MM.1S (cell line): Measurements from ENCODE around the gene DNAAF3.
A peak's percentile ranks its signal among the peaks of the same experiment; 100 is the strongest.

ENCODE experiments used
- DNase-seq: peaks from one replicate; pipeline ENCODE4 v3.0.0-alpha.2; 2015
- H2AFZ ChIP-seq: fragments of 300-600 bp; sonication (generic); 2 replicates; pipeline ENCODE4 v1.6.0; 2016; ENCODE audit warnings: antibody characterized with exemption, low read length
- H3F3A ChIP-seq: fragments of 300-600 bp; sonication (generic); 2 replicates; pipeline ENCODE4 v1.6.1; 2016; ENCODE audit warnings: mild to moderate bottlenecking, antibody characterized with exemption, low read length, moderate library complexity, mixed read lengths; ENCODE audit not compliant: insufficient read depth
- H3K27ac ChIP-seq: fragments of 300-600 bp; sonication (generic); 2 replicates; pipeline ENCODE4 v1.5.1; 2016; ENCODE audit warnings: mild to moderate bottlenecking, low read length
- H3K27me3 ChIP-seq: fragments of 300-600 bp; sonication (generic); replicated peaks from 2 replicates; pipeline ENCODE4 v1.6.0; 2016; ENCODE audit warnings: low read length; ENCODE audit not compliant: insufficient read depth
- H3K36me3 ChIP-seq: fragments of 300-600 bp; sonication (generic); replicated peaks from 2 replicates; pipeline ENCODE4 v1.6.1; 2016; ENCODE audit warnings: mild to moderate bottlenecking, low read length, mixed read lengths; ENCODE audit not compliant: insufficient read depth
- H3K4me1 ChIP-seq: fragments of 300-600 bp; sonication (generic); 2 replicates; pipeline ENCODE4 v1.6.1; 2016; ENCODE audit warnings: low read length, mixed read lengths
- H3K4me2 ChIP-seq: fragments of 300-600 bp; sonication (generic); 2 replicates; pipeline ENCODE4 v1.6.0; 2016; ENCODE audit warnings: low read depth, low read length
- H3K4me3 ChIP-seq: fragments of 300-600 bp; sonication (generic); 2 replicates; pipeline ENCODE4 v1.5.1; 2016; ENCODE audit warnings: low read length, mixed read lengths
- H3K79me2 ChIP-seq: fragments of 300-600 bp; sonication (generic); 2 replicates; pipeline ENCODE4 v1.6.1; 2016; ENCODE audit warnings: mixed run types, low read length, mixed read lengths
- H3K9ac ChIP-seq: fragments of 300-600 bp; sonication (generic); 2 replicates; pipeline ENCODE4 v1.6.1; 2016; ENCODE audit warnings: low read length, mixed read lengths
- H3K9me2 ChIP-seq: fragments of 300-600 bp; sonication (generic); replicated peaks from 2 replicates; pipeline ENCODE4 v1.6.1; 2016; ENCODE audit warnings: mild to moderate bottlenecking, low read length, mixed read lengths; ENCODE audit not compliant: insufficient read depth
- H3K9me3 ChIP-seq: fragments of 300-600 bp; sonication (generic); replicated peaks from 2 replicates; pipeline ENCODE4 v1.6.1; 2016; ENCODE audit warnings: mild to moderate bottlenecking, low read length, mixed read lengths; ENCODE audit not compliant: insufficient read depth
- H4K20me1 ChIP-seq: fragments of 300-600 bp; sonication (generic); 2 replicates; pipeline ENCODE4 v1.6.1; 2016; ENCODE audit warnings: mild to moderate bottlenecking, low read length, moderate library complexity, mixed read lengths; ENCODE audit not compliant: insufficient read depth
- EZH2 ChIP-seq: fragments of 300-600 bp; sonication (generic); optimal IDR thresholded peaks from 2 replicates; pipeline ENCODE3; 2017; ENCODE audit warnings: low read depth, mild to moderate bottlenecking, antibody characterized with exemption, low read length, mixed read lengths
- EZH2phosphoT487 ChIP-seq: fragments of 300-600 bp; sonication (generic); IDR thresholded peaks from 2 replicates; pipeline ENCODE4 v1.6.1; 2018; ENCODE audit warnings: antibody characterized with exemption, low read length
- TF ChIP-seq, protein P1 (sequence below): fragments of 300-600 bp; sonication (generic); IDR thresholded peaks from 2 replicates; pipeline ENCODE4 v1.5.1; 2016; ENCODE audit warnings: antibody characterized with exemption, low read length, mixed read lengths

The DNAAF3 gene

DNA sequence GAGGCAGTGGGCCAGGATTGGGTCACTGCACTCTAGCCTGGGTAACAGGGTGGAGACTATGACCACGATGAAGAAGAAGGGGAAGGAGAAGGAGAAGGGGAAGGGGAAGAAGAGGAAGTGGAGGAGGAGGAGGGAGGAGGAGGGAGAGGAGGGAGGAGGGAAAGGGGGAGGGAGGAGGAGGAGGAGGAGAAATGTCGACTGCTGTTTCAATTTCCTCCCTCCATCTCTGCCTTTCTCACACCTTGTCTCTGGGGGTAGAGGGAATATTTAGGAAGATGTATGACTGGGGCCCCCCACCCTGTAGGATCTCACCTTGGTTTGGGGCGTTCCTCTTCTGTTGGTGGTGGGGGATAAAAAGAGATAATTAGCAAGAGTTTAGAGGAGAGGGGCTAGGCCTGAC is 21.2 kb downstream of the DNAAF3 start:
- TF ChIP-seq, protein P1, sequence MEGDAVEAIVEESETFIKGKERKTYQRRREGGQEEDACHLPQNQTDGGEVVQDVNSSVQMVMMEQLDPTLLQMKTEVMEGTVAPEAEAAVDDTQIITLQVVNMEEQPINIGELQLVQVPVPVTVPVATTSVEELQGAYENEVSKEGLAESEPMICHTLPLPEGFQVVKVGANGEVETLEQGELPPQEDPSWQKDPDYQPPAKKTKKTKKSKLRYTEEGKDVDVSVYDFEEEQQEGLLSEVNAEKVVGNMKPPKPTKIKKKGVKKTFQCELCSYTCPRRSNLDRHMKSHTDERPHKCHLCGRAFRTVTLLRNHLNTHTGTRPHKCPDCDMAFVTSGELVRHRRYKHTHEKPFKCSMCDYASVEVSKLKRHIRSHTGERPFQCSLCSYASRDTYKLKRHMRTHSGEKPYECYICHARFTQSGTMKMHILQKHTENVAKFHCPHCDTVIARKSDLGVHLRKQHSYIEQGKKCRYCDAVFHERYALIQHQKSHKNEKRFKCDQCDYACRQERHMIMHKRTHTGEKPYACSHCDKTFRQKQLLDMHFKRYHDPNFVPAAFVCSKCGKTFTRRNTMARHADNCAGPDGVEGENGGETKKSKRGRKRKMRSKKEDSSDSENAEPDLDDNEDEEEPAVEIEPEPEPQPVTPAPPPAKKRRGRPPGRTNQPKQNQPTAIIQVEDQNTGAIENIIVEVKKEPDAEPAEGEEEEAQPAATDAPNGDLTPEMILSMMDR, result no peak
- no peak for TF ChIP-seq EZH2phosphoT487
- TF ChIP-seq EZH2, result no peak
- Histone ChIP-seq H3K4me3 (no peak overlapping the region), H3K9me3 (no peaks in the 10 kb centered on the region), H3K27me3 (peaks cover 85% of the 10 kb centered on the region), H3K79me2 (no peaks in the 10 kb centered on the region), H3K9ac (no peak overlapping the region), H3K9me2 (no peaks in the 10 kb centered on the region), H3K27ac (no peak overlapping the region), H3K4me2 (no peak overlapping the region), H2AFZ (no peak overlapping the region), H3K4me1 (0 out of 2 replicates have a peak, but pooled peaks cover 2% of the 10 kb centered on the region), H3K36me3 (no peaks in the 10 kb centered on the region), H4K20me1 (no peaks in the 10 kb centered on the region), H3F3A (no peaks in the 10 kb centered on the region)
- no peak for DNase-seq

GRCh38 chr19:55141696-55142095 is 24.7 kb downstream of the DNAAF3 start:
- Histone ChIP-seq H3K4me3 (no peak overlapping the region), H3K9me2 (no peaks in the 10 kb centered on the region), H3F3A (no peaks in the 10 kb centered on the region), H4K20me1 (no peaks in the 10 kb centered on the region), H2AFZ (0 out of 2 replicates have a peak overlapping the region, but pooled peaks have one; percentile 31), H3K79me2 (no peaks in the 10 kb centered on the region), H3K9me3 (no peaks in the 10 kb centered on the region), H3K27ac (no peak overlapping the region), H3K4me1 (0 out of 2 replicates have a peak, but pooled peaks cover 2% of the 10 kb centered on the region), H3K4me2 (peak overlapping the region; percentile 32; the same call in 1 of the 2 replicates), H3K36me3 (no peaks in the 10 kb centered on the region), H3K9ac (no peak overlapping the region), H3K27me3 (peaks cover 89% of the 10 kb centered on the region)
- TF ChIP-seq EZH2 (no peak), EZH2phosphoT487 (no peak)
- TF ChIP-seq, protein P1, result no peak
- DNase-seq, result no peak

DNA sequence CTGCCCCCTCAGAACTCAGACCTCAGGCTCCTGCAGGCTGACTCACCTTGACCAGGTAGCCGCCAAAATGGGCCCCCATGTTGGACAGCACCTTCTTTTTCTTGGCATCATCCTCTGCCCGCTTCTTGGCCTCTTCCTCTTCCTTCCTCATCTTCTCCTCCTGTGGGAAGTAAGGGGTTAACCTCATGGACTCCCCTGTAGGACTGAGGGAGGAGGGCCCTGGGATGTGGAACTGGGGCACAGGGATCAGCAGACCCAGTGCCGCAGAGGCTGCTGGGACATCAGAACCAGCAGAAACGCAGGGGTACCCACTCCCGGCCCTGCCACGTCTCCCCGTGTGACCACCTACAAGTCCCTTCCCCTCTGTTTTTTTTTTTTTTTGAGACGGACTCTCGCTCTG is 28.5 kb downstream of the DNAAF3 start:
- no peak overlapping the region for H3K9ac ChIP-seq
- H3K4me1 ChIP-seq, result 0 out of 2 replicates have a peak, but pooled peaks cover 5% of the 10 kb centered on the region
- no peak overlapping the region for H3K27ac ChIP-seq
- H3F3A ChIP-seq, result no peaks in the 10 kb centered on the region
- no peak overlapping the region for H2AFZ ChIP-seq
- peaks cover 92% of the 10 kb centered on the region for H3K27me3 ChIP-seq
- DNase-seq, result no peak
- H3K4me2 ChIP-seq, result no peak overlapping the region
- no peaks in the 10 kb centered on the region for H3K9me2 ChIP-seq
- no peaks in the 10 kb centered on the region for H4K20me1 ChIP-seq
- no peak for TF ChIP-seq EZH2phosphoT487
- TF ChIP-seq EZH2, result no peak
- TF ChIP-seq, protein P1, result no peak
- no peak overlapping the region for H3K4me3 ChIP-seq
- no peaks in the 10 kb centered on the region for H3K36me3 ChIP-seq
- no peaks in the 10 kb centered on the region for H3K9me3 ChIP-seq
- no peaks in the 10 kb centered on the region for H3K79me2 ChIP-seq
